ENCODE results near the gene ZDHHC12. TPM values are rescaled to one million over a fixed set of nuclear protein-coding genes. Genes with fewer than 3 reads are reported as not detected.

The ZDHHC12 gene
- total and polyA plus RNA-seq, 2 of the 13 experiments (the other 11 are each of a cell fraction or from before 2014, with no cell fraction given), result 25.4 to 28.0 TPM

DNA sequence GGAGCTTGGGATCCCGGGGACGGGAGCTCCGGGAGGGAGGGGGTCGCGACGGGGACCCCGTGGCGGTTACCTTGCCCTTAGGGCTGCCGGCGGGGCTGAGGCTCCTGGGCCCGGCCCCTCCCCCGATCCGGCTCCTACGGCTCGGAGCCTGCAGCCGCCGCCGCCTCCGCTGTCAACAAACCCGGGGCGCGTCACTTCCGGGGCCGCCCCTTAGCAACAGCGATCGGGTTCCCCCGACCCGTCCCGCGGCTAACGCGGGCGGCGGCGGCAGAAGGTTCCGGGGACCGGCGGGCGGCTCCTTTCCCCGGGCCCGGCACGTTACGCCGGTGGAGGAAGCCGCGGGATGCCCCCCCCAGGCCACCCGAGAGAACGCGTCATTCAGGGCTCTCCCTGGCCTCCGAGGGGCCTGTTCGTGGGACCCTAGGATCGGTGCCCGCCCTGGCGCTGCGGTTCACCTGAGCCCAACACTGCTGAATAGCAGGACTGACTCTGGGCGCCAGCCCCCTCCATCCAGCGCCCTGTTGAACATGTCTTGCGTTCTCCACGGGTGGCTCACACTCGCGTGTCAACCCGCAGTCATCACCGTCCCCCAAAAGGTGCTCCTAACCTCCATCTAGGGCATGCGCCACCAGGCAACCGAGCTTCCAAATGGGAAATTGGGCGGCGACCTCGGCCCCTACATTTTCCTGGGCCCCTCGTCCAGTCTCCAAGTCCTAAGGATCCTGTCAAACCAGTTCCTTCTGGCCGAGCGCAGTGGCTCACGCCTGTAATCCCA lies 48.0 kb upstream of the ZDHHC12 start, which contains the start of gene ZER1 (continued):
- TF ChIP-seq ZNF790 (CRISPR knock-in tag; IDR thresholded peaks at IDR 0.05; ENCODE audit: borderline replicate concordance) (peak; percentile 75; the same call in 1 of the 2 replicates), HNF1B (CRISPR knock-in tag; IDR thresholded peaks at IDR 0.05) (peak; percentile 59), STAT5B (CRISPR knock-in tag; IDR thresholded peaks at IDR 0.05) (no peak), ZNF703 (CRISPR knock-in tag; IDR thresholded peaks at IDR 0.05; ENCODE audit: borderline replicate concordance) (no peak; the same call in 1 of the 2 replicates), SRF (IDR thresholded peaks at IDR 0.05; ENCODE audit: low read depth, low read length) (peak; percentile 72), FOXP1 (IDR thresholded peaks at IDR 0.05) (no peak), FOXP1 (CRISPR knock-in tag; IDR thresholded peaks at IDR 0.05) (peak; percentile 35), ZNF652 (CRISPR knock-in tag; IDR thresholded peaks at IDR 0.05; ENCODE audit: borderline replicate concordance, low read depth) (no peak), HMGXB4 (CRISPR knock-in tag; IDR thresholded peaks at IDR 0.05; ENCODE audit: borderline replicate concordance in 1 of 2, low read depth in 1 of 2) (peak; percentile 82 to 87; a peak in 2 of 4 replicates), TCF7 (IDR thresholded peaks at IDR 0.05; ENCODE audit: low read depth) (no peak), KDM1A (CRISPR knock-in tag; IDR thresholded peaks at IDR 0.05) (no peak), DMTF1 (CRISPR knock-in tag; IDR thresholded peaks at IDR 0.05) (no peak), NRL (CRISPR knock-in tag; IDR thresholded peaks at IDR 0.05; ENCODE audit: borderline replicate concordance) (peak; percentile 77; the same call in 1 of the 2 replicates), PHF20 (CRISPR knock-in tag; IDR thresholded peaks at IDR 0.05) (peak; percentile 96), ZFP82 (CRISPR knock-in tag; IDR thresholded peaks at IDR 0.05; ENCODE audit: borderline replicate concordance) (no peak), RELA (CRISPR knock-in tag; IDR thresholded peaks at IDR 0.05) (peak; percentile 67; the same call in 1 of the 2 replicates), ZNF839 (CRISPR knock-in tag; IDR thresholded peaks at IDR 0.05; ENCODE audit: borderline replicate concordance) (no peak), NCOR1 (IDR thresholded peaks at IDR 0.05; ENCODE audit: borderline replicate concordance, low read length) (peak; percentile 34; the same call in 1 of the 2 replicates), ZNF775 (CRISPR knock-in tag; IDR thresholded peaks at IDR 0.05; ENCODE audit: borderline replicate concordance) (no peak)

Measured in HepG2 (cell line).